ENCODE data around the gene NDC1. TPM values are rescaled to one million over a fixed set of nuclear protein-coding genes. Genes with fewer than 3 reads are reported as not detected.
"Not testable (repeated sequence)": the region's sequence is repeated elsewhere in the genome, so short reads cannot be mapped to it uniquely, and the experiment has no call there.

NDC1 gene
- polyA plus RNA-seq, 1 donor: 9.3 TPM

- DNase-seq: no peak
These were observed 74.6 kb downstream of the NDC1 start for GRCh38 chr1:53763461-53763860.

GRCh38 chr1:53760497-53760896 is 77.6 kb downstream of the NDC1 start:
- DNase-seq: not testable (repeated sequence)

- no peak for DNase-seq
These were observed 82.2 kb downstream of the NDC1 start for GRCh38 chr1:53755874-53756273.

GRCh38 chr1:53754484-53755312 is 83.4 kb downstream of the NDC1 start:
- DNase-seq: peak; percentile 34

- DNase-seq: no peak
These were observed 85.8 kb downstream of the NDC1 start for GRCh38 chr1:53752281-53752680.

GRCh38 chr1:53747841-53748240 is 90.3 kb downstream of the NDC1 start:
- no peak for DNase-seq

- DNase-seq: no peak
These were observed 97.4 kb downstream of the NDC1 start for GRCh38 chr1:53740621-53741105.

GRCh38 chr1:53739109-53739681 is 98.9 kb downstream of the NDC1 start, which contains the start of gene GLIS1:
TSS of gene GLIS1 (minus strand) at chr1:53739164. CDS start at chr1:53738064, 1,100 bp downstream.
- DNase-seq: peak; percentile 77

GRCh38 chr1:53738205-53739108 is 99.6 kb downstream of the NDC1 start:
- no peak for DNase-seq

GRCh38 chr1:53737648-53738204 is 100.4 kb downstream of the NDC1 start:
- no peak for DNase-seq

- DNase-seq: no peak
These were observed 101.8 kb downstream of the NDC1 start for GRCh38 chr1:53736290-53736689.

- no peak for DNase-seq
These were observed 102.4 kb downstream of the NDC1 start for GRCh38 chr1:53735681-53736080.

- DNase-seq: no peak
These were observed 102.8 kb downstream of the NDC1 start for GRCh38 chr1:53735261-53735660.

GRCh38 chr1:53734650-53735211 is 103.4 kb downstream of the NDC1 start:
- DNase-seq: no peak

GRCh38 chr1:53733975-53734649 is 104.0 kb downstream of the NDC1 start:
- DNase-seq: no peak

- DNase-seq: no peak
These were observed 104.6 kb downstream of the NDC1 start for GRCh38 chr1:53733447-53733931.

- DNase-seq: no peak
These were observed 105.2 kb downstream of the NDC1 start for GRCh38 chr1:53732912-53733317.

GRCh38 chr1:53732409-53732808 is 105.7 kb downstream of the NDC1 start:
- no peak for DNase-seq

GRCh38 chr1:53731779-53732305 is 106.3 kb downstream of the NDC1 start:
- no peak for DNase-seq

GRCh38 chr1:53731043-53731600 is 107.0 kb downstream of the NDC1 start:
- DNase-seq: no peak

All from hindlimb muscle (tissue), 1 donor.